ENCODE results near the gene KCNG4.

KCNG4 gene

GRCh38 chr16:84182680-84183571, 56.9 kb downstream of the KCNG4 start:
- no peaks in the 10 kb centered on the region for H3K9me3 Mint-ChIP-seq
- H3K27me3 Mint-ChIP-seq (ENCODE audit: low read depth), result no peaks in the 10 kb centered on the region
- TF ChIP-seq CTCF (IDR thresholded peaks at IDR 0.05; ENCODE audit: unreplicated experiment in 3 of 3), result no peak
- H3K36me3 Mint-ChIP-seq (ENCODE audit: low read depth), result peaks cover 25% of the 10 kb centered on the region
- peak overlapping the region in 1 of 3 experiments; percentile 23 for H3K4me3 Mint-ChIP-seq
- peaks cover 14% of the 10 kb centered on the region for H3K4me1 Mint-ChIP-seq
- H3K27ac Mint-ChIP-seq, result no peak overlapping the region

- H3K4me3 Mint-ChIP-seq, result no peak overlapping the region
- H3K36me3 Mint-ChIP-seq (ENCODE audit: low read depth), result peaks cover 28% of the 10 kb centered on the region
- no peaks in the 10 kb centered on the region for H3K9me3 Mint-ChIP-seq
- H3K4me1 Mint-ChIP-seq, result peaks cover 20% of the 10 kb centered on the region
- H3K27me3 Mint-ChIP-seq (ENCODE audit: low read depth), result no peaks in the 10 kb centered on the region
- no peak for TF ChIP-seq CTCF (IDR thresholded peaks at IDR 0.05; ENCODE audit: unreplicated experiment in 3 of 3)
- H3K27ac Mint-ChIP-seq, result no peak overlapping the region
These were observed 57.7 kb downstream of the KCNG4 start for GRCh38 chr16:84182104-84182503.

GRCh38 chr16:84181144-84181915, 58.5 kb downstream of the KCNG4 start:
- no peak overlapping the region for H3K4me3 Mint-ChIP-seq
- H3K36me3 Mint-ChIP-seq (ENCODE audit: low read depth), result peaks cover 28% of the 10 kb centered on the region
- H3K9me3 Mint-ChIP-seq, result no peaks in the 10 kb centered on the region
- peaks cover 24% of the 10 kb centered on the region for H3K4me1 Mint-ChIP-seq
- no peaks in the 10 kb centered on the region for H3K27me3 Mint-ChIP-seq (ENCODE audit: low read depth)
- TF ChIP-seq CTCF (IDR thresholded peaks at IDR 0.05; ENCODE audit: unreplicated experiment in 3 of 3), result no peak
- H3K27ac Mint-ChIP-seq, result no peak overlapping the region

- TF ChIP-seq CTCF (IDR thresholded peaks at IDR 0.05; ENCODE audit: unreplicated experiment in 3 of 3), result no peak
- H3K27me3 Mint-ChIP-seq (ENCODE audit: low read depth), result no peaks in the 10 kb centered on the region
- H3K4me1 Mint-ChIP-seq, result peaks cover 24% of the 10 kb centered on the region
- H3K27ac Mint-ChIP-seq, result no peak overlapping the region
- H3K36me3 Mint-ChIP-seq (ENCODE audit: low read depth), result peaks cover 28% of the 10 kb centered on the region
- no peak overlapping the region for H3K4me3 Mint-ChIP-seq
- no peaks in the 10 kb centered on the region for H3K9me3 Mint-ChIP-seq
These were observed 59.2 kb downstream of the KCNG4 start for GRCh38 chr16:84180519-84181140.

- peaks cover 24% of the 10 kb centered on the region for H3K36me3 Mint-ChIP-seq (ENCODE audit: low read depth)
- no peak overlapping the region for H3K27ac Mint-ChIP-seq
- H3K4me1 Mint-ChIP-seq, result peaks cover 23% of the 10 kb centered on the region
- no peaks in the 10 kb centered on the region for H3K27me3 Mint-ChIP-seq (ENCODE audit: low read depth)
- H3K9me3 Mint-ChIP-seq, result no peaks in the 10 kb centered on the region
- TF ChIP-seq CTCF (IDR thresholded peaks at IDR 0.05; ENCODE audit: unreplicated experiment in 3 of 3), result no peak
- H3K4me3 Mint-ChIP-seq, result no peak overlapping the region
These were observed 60.0 kb downstream of the KCNG4 start for GRCh38 chr16:84179612-84180320.

Measured in nephron (organoid).